ENCODE results near the gene SLC9A1.

- TF ChIP-seq POLR2A (IDR thresholded peaks at IDR 0.05) (no peak), CTCF (IDR thresholded peaks at IDR 0.05) (no peak)
These were observed 56.3 kb downstream of the SLC9A1 start for GRCh38 chr1:27098431-27099134.

Measured in right lobe of liver (tissue), 4 donors.